ENCODE measurements around the gene ZCCHC14.

GRCh38 chr16:87451563-87452210, 41.1 kb downstream of the ZCCHC14 start:
- TF ChIP-seq EZH2 (IDR thresholded peaks at IDR 0.05; ENCODE audit: insufficient read depth, poor library complexity, severe bottlenecking) = no peak
- TF ChIP-seq EZH2phosphoT487 (IDR thresholded peaks at IDR 0.05; ENCODE audit: insufficient read depth, low read depth) = no peak
